Lung (tissue), 12 donors: ENCODE measurements around the gene CCDC171. TPM values are rescaled to one million over a fixed set of nuclear protein-coding genes. Genes with fewer than 3 reads are reported as not detected.

ENCODE experiments used
- ATAC-seq: fragments of 200-7000 bp; cut with Tn5 transposase; one replicate; pipeline ENCODE4 v1.9.1; 2020; ENCODE audit warnings: moderate number of reproducible peaks; ENCODE audit not compliant: insufficient read depth, low FRiP score
- DNase-seq, 3 donors: peaks; one replicate each; pipeline ENCODE4 v3.0.0-alpha.2; 2013 to 2017
- H3K27ac ChIP-seq, 2 donors: one replicate each; pipeline ENCODE4 v1.5.1; 2013; ENCODE audit warnings: mild to moderate bottlenecking in 2 of 2, moderate library complexity in 2 of 2, control low read depth in 1 of 2, inconsistent platforms in 1 of 2, low read depth in 1 of 2, low read length in 1 of 2
- H3K27me3 ChIP-seq, 3 donors: one replicate each; pipeline ENCODE4 v1.5.1; 2013; ENCODE audit warnings: low read length in 2 of 3; ENCODE audit not compliant: control insufficient read depth in 3 of 3, insufficient read depth in 3 of 3
- H3K36me3 ChIP-seq, 4 donors: one replicate each; pipeline ENCODE4 v1.5.1; 2013; ENCODE audit warnings: low read length in 4 of 4, mild to moderate bottlenecking in 1 of 4, moderate library complexity in 1 of 4; ENCODE audit not compliant: control insufficient read depth in 4 of 4, insufficient read depth in 4 of 4
- H3K4me1 ChIP-seq, 5 donors: one replicate each; pipeline ENCODE4 v1.5.1; 2013; ENCODE audit warnings: low read length in 5 of 5, mild to moderate bottlenecking in 2 of 5, moderate library complexity in 1 of 5; ENCODE audit not compliant: control insufficient read depth in 5 of 5, insufficient read depth in 5 of 5
- H3K4me3 ChIP-seq: one replicate; pipeline ENCODE4 v1.5.1; 2013; ENCODE audit warnings: mild to moderate bottlenecking, control low read depth, moderate library complexity
- H3K9ac ChIP-seq, 2 donors: one replicate each; pipeline ENCODE4 v1.5.1; 2013; ENCODE audit warnings: low read length in 2 of 2, control low read depth in 1 of 2; ENCODE audit not compliant: insufficient read depth in 1 of 2
- H3K9me3 ChIP-seq, 4 donors: one replicate each; pipeline ENCODE4 v1.5.1; 2013; ENCODE audit warnings: low read length in 3 of 4, mild to moderate bottlenecking in 1 of 4, moderate library complexity in 1 of 4; ENCODE audit not compliant: control insufficient read depth in 4 of 4, insufficient read depth in 3 of 4
- WGBS, 2 donors: extraction: QIAGEN DNeasy Blood & Tissue Kit; methylation state at CpG; one replicate each; pipeline ENCODE4 v1.1.7; 2013; 5-methylcytosine and 5-hydroxymethylcytosine counted together
- polyA plus RNA-seq, 2 donors: library from polyadenylated mRNA; stranded (reverse); fragments of 200-250 nt; gene quantifications; one replicate each; pipeline ENCODE4 v1.2.1, GENCODE V29; 2013
- total RNA-seq, 2 donors: library from RNA; depleted of rRNA in 1 of 2; stranded (reverse); fragments of >200 nt in 1 of 2; gene quantifications; one replicate each; pipeline ENCODE4 v1.2.1, GENCODE V29; 2014 to 2021
- TF ChIP-seq, protein P1 (sequence below): IDR thresholded peaks from 2 replicates; pipeline ENCODE4 v1.5.1; 2012; ENCODE audit warnings: mild to moderate bottlenecking; ENCODE audit errors: control extremely low read depth, extremely low read depth
- donor health status: control.
- donor health status: control.
- donor health status: Bipolar disorder and iron deficiency.
- donor health status: healthy.
- donor health status: DM: yes; HTN: yes; CAD: no.

CCDC171 gene
- total and polyA plus RNA-seq, 4 donors: 0.40 to 17.0 (median 2.5) TPM

- TF ChIP-seq, protein P1, sequence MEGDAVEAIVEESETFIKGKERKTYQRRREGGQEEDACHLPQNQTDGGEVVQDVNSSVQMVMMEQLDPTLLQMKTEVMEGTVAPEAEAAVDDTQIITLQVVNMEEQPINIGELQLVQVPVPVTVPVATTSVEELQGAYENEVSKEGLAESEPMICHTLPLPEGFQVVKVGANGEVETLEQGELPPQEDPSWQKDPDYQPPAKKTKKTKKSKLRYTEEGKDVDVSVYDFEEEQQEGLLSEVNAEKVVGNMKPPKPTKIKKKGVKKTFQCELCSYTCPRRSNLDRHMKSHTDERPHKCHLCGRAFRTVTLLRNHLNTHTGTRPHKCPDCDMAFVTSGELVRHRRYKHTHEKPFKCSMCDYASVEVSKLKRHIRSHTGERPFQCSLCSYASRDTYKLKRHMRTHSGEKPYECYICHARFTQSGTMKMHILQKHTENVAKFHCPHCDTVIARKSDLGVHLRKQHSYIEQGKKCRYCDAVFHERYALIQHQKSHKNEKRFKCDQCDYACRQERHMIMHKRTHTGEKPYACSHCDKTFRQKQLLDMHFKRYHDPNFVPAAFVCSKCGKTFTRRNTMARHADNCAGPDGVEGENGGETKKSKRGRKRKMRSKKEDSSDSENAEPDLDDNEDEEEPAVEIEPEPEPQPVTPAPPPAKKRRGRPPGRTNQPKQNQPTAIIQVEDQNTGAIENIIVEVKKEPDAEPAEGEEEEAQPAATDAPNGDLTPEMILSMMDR: no peak
- peaks cover 0 to 10% (median 0%) of the 10 kb centered on the region in 5 donors for H3K4me1 ChIP-seq
- no peaks in the 10 kb centered on the region for H3K27me3 ChIP-seq
- H3K36me3 ChIP-seq: no peaks in the 10 kb centered on the region
- no peak overlapping the region for H3K4me3 ChIP-seq
- H3K9me3 ChIP-seq: no peaks in the 10 kb centered on the region
- DNase-seq (no peak), ATAC-seq (no peak)
- no peak overlapping the region for H3K27ac ChIP-seq
- H3K9ac ChIP-seq: no peak overlapping the region
- WGBS, 2 donors: 61 to 90% methylated on average over 2 of the region's 2 CpGs
These were observed 3.2 kb upstream of the CCDC171 start for GRCh38 chr9:15549611-15550010.

DNA sequence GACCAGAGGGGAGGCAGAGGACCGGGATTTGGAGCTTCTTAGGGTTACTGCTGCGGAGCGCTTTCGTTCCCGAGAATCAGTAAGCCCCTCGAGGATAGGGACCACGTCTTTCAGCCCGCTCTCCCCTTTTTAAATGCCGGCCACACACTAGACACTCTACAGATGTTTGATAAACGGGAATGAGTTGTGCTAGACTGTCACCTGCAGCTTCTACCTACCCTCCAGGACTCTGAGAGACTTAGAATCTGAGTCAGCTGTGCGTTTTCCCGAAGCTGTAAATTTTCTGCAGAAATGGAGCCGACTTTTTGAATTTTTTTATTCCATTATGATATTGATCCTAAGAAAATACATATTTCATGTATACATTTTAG is 670 bp downstream of the CCDC171 start:
- WGBS, 2 donors: 0 to 1% methylated on average over 13 of the region's 13 CpGs
- ATAC-seq: no peak
- peak overlapping the region in 1 of 2 donors; percentile 51 for H3K27ac ChIP-seq
- H3K9me3 ChIP-seq: no peaks in the 10 kb centered on the region
- no peaks in the 10 kb centered on the region for H3K36me3 ChIP-seq
- peak overlapping the region; percentile 65 for H3K4me3 ChIP-seq
- TF ChIP-seq, protein P1: no peak
- DNase-seq: no peak
- peaks cover 0 to 10% (median 0%) of the 10 kb centered on the region in 5 donors for H3K4me1 ChIP-seq
- peak overlapping the region; percentile 90 to 99 for H3K9ac ChIP-seq
- H3K27me3 ChIP-seq: no peaks in the 10 kb centered on the region

- peaks cover 0 to 2% (median 0%) of the 10 kb centered on the region in 4 donors for H3K36me3 ChIP-seq
- WGBS, 2 donors: 97 to 99% methylated on average over 2 of the region's 2 CpGs
- H3K4me1 ChIP-seq: peaks cover 0 to 7% (median 0%) of the 10 kb centered on the region in 5 donors
- no peaks in the 10 kb centered on the region for H3K9me3 ChIP-seq
- no peak overlapping the region for H3K9ac ChIP-seq
- no peak for ATAC-seq
- no peak overlapping the region for H3K4me3 ChIP-seq
- no peaks in the 10 kb centered on the region for H3K27me3 ChIP-seq
- no peak overlapping the region for H3K27ac ChIP-seq
- DNase-seq: no peak
- TF ChIP-seq, protein P1: no peak
These were observed 17.9 kb downstream of the CCDC171 start for GRCh38 chr9:15570769-15571168.

GRCh38 chr9:15572200-15572770 is 19.4 kb downstream of the CCDC171 start:
- Histone ChIP-seq H3K36me3 (peaks cover 0 to 2% (median 0%) of the 10 kb centered on the region in 4 donors), H3K9me3 (no peaks in the 10 kb centered on the region), H3K4me1 (peaks cover 0 to 11% (median 0%) of the 10 kb centered on the region in 5 donors), H3K27ac (no peak overlapping the region), H3K27me3 (no peaks in the 10 kb centered on the region), H3K4me3 (no peak overlapping the region), H3K9ac (no peak overlapping the region)
- no peak for ATAC-seq
- TF ChIP-seq, protein P1: no peak
- WGBS, 2 donors: 93 to 94% methylated on average over 1 of the region's 1 CpG
- peak in 2 of 3 donors; percentile 80 to 85 for DNase-seq
